Lower leg skin (tissue), 3 donors: ENCODE data around the gene SAMD9L.

Source experiments
- CTCF ChIP-seq, 3 donors: fragments of 450-650 bp; IDR thresholded peaks; one replicate each; pipeline ENCODE4 v1.5.1; 2016; ENCODE audit warnings: antibody characterized with exemption in 3 of 3, mild to moderate bottlenecking in 3 of 3, moderate library complexity in 2 of 3
- POLR2A ChIP-seq, 2 donors: fragments of 450-650 bp; IDR thresholded peaks; one replicate each; pipeline ENCODE4 v1.6.1; 2016 to 2017; ENCODE audit warnings: antibody characterized with exemption in 2 of 2, mild to moderate bottlenecking in 1 of 2, moderate library complexity in 1 of 2

GRCh38 chr7:93156884-93157283 lies 8.7 kb upstream of the SAMD9L start:
- no peak for TF ChIP-seq CTCF (IDR thresholded peaks at IDR 0.05)
- TF ChIP-seq POLR2A (IDR thresholded peaks at IDR 0.05), result no peak
